Sigmoid colon (tissue), 4 donors: Measurements from ENCODE around the gene EIF4E.

Experiments
- EP300 ChIP-seq, 4 donors: sonication (generic); formaldehyde crosslinking; IDR thresholded peaks; one replicate each; pipeline ENCODE4 v1.6.1; 2017; ENCODE audit warnings: antibody characterized with exemption in 4 of 4
- POLR2A ChIP-seq, 2 donors: fragments of 450-650 bp; IDR thresholded peaks; one replicate each; pipeline ENCODE4 v1.6.1; 2016; ENCODE audit warnings: antibody characterized with exemption in 2 of 2, mild to moderate bottlenecking in 2 of 2, moderate library complexity in 2 of 2
- POLR2AphosphoS5 ChIP-seq, 4 donors: sonication (generic); formaldehyde crosslinking; IDR thresholded peaks; one replicate each; pipeline ENCODE4 v1.6.1; 2017; ENCODE audit warnings: antibody characterized with exemption in 4 of 4

DNA sequence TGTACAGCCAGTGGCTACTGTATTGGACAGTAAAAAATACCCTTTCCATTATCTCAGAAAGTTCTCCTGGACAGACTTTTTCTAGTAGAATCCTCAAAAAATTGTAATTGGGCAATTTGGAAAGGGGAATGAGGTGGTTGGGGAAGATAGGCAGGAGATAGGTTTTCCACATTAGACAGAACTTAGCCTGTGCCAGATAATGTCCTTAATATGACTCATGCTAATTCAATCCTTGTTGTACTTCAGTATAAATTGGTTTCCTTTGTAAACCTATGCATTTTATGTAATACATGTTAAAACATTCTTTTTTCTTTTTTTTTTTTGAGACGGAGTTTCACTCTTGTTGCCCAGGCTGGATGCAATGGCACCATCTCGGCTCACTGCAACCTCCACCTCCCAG, 8.9 kb downstream of the EIF4E start:
- TF ChIP-seq POLR2A (IDR thresholded peaks at IDR 0.05) (no peak), POLR2AphosphoS5 (IDR thresholded peaks at IDR 0.05) (no peak), EP300 (IDR thresholded peaks at IDR 0.05) (no peak)
